IPS DF 6.9 (cell line): ENCODE data around the gene RGPD3.

Source experiments
- DNase-seq: peaks from one replicate; pipeline ENCODE4 v3.0.0-alpha.2; 2013; ENCODE audit warnings: low read depth, low spot score
- H3K27ac ChIP-seq: one replicate; pipeline ENCODE4 v1.5.1; 2013; ENCODE audit warnings: low read length, control low read depth
- H3K27me3 ChIP-seq: 2 replicates; pipeline ENCODE4 v1.6.1; 2013; ENCODE audit warnings: mild to moderate bottlenecking, low read length; ENCODE audit not compliant: control insufficient read depth, insufficient read depth
- H3K36me3 ChIP-seq: 2 replicates; pipeline ENCODE4 v1.6.1; 2013; ENCODE audit warnings: low read length; ENCODE audit not compliant: control insufficient read depth, insufficient read depth
- H3K4me1 ChIP-seq: 2 replicates; pipeline ENCODE4 v1.6.1; 2013; ENCODE audit warnings: low read length; ENCODE audit not compliant: control insufficient read depth, insufficient read depth
- H3K4me3 ChIP-seq: 2 replicates; pipeline ENCODE4 v1.5.1; 2013; ENCODE audit warnings: mild to moderate bottlenecking, low read length
- H3K9me3 ChIP-seq: 2 replicates; pipeline ENCODE4 v1.6.1; 2013; ENCODE audit warnings: low read length, inconsistent platforms; ENCODE audit not compliant: control insufficient read depth, insufficient read depth
- WGBS: extraction: QIAGEN DNeasy Blood & Tissue Kit; methylation state at CpG from one replicate; pipeline ENCODE4 v1.1.7; 2013; ENCODE audit warnings: mixed read lengths, missing lambda C conversion rate; ENCODE audit not compliant: insufficient read length, insufficient coverage; 5-methylcytosine and 5-hydroxymethylcytosine counted together

Gene RGPD3

GRCh38 chr2:106343274-106343673, 124.9 kb downstream of the RGPD3 start:
- H3K27ac ChIP-seq, result no peak overlapping the region
- H3K27me3 ChIP-seq, result no peaks in the 10 kb centered on the region
- H3K9me3 ChIP-seq, result no peaks in the 10 kb centered on the region
- no CpG with 5 or more reads among the region's 16 CpGs for WGBS
- no peaks in the 10 kb centered on the region for H3K36me3 ChIP-seq
- H3K4me3 ChIP-seq, result no peak overlapping the region
- H3K4me1 ChIP-seq, result no peaks in the 10 kb centered on the region
- DNase-seq, result no peak

- no peak for DNase-seq
- WGBS, result no CpG with 5 or more reads among the region's 25 CpGs
- H3K36me3 ChIP-seq, result no peaks in the 10 kb centered on the region
Observed at GRCh38 chr2:106342831-106343251, 125.4 kb downstream of the RGPD3 start.

GRCh38 chr2:106341666-106342065, 126.5 kb downstream of the RGPD3 start:
- no peaks in the 10 kb centered on the region for H3K36me3 ChIP-seq
- no peaks in the 10 kb centered on the region for H3K4me1 ChIP-seq
- no peaks in the 10 kb centered on the region for H3K9me3 ChIP-seq
- no peak overlapping the region for H3K27ac ChIP-seq
- no peaks in the 10 kb centered on the region for H3K27me3 ChIP-seq
- no CpG with 5 or more reads among the region's 5 CpGs for WGBS
- DNase-seq, result no peak
- no peak overlapping the region for H3K4me3 ChIP-seq

More at GRCh38 chr2:106342831-106343251, 125.4 kb downstream of the RGPD3 start:
- no peak overlapping the region for H3K4me3 ChIP-seq
- no peaks in the 10 kb centered on the region for H3K9me3 ChIP-seq
- no peaks in the 10 kb centered on the region for H3K4me1 ChIP-seq
- H3K27ac ChIP-seq, result no peak overlapping the region
- no peaks in the 10 kb centered on the region for H3K27me3 ChIP-seq
